Retinal pigment epithelial cell (primary cell): ENCODE measurements around the gene SLIT1.

ENCODE experiments used
- DNase-seq: peaks from one replicate; pipeline ENCODE4 v3.0.0-alpha.2; 2010; ENCODE audit warnings: low read depth
- H3K4me3 ChIP-seq: 2 replicates; pipeline ENCODE4 v1.5.1; 2011; ENCODE audit warnings: mild to moderate bottlenecking, low read length, control low read depth, moderate library complexity
- CTCF ChIP-seq: conservative IDR thresholded peaks from 2 replicates; pipeline ENCODE4 v1.5.1; 2011; ENCODE audit warnings: low read depth, low read length, control low read depth, inconsistent platforms

The SLIT1 gene

GRCh38 chr10:97050205-97050745, 135.5 kb downstream of the SLIT1 start:
- no peak for DNase-seq
- no peak overlapping the region for H3K4me3 ChIP-seq
- no peak for TF ChIP-seq CTCF

GRCh38 chr10:97049670-97050069, 136.1 kb downstream of the SLIT1 start:
- no peak for TF ChIP-seq CTCF
- H3K4me3 ChIP-seq = no peak overlapping the region
- DNase-seq = no peak

- H3K4me3 ChIP-seq = no peak overlapping the region
- TF ChIP-seq CTCF = no peak
- no peak for DNase-seq
Observed at GRCh38 chr10:97048649-97049427, 136.9 kb downstream of the SLIT1 start.

GRCh38 chr10:97047788-97048187, 138.0 kb downstream of the SLIT1 start:
- no peak overlapping the region for H3K4me3 ChIP-seq
- TF ChIP-seq CTCF = no peak
- no peak for DNase-seq

GRCh38 chr10:97047083-97047736, 138.5 kb downstream of the SLIT1 start:
- no peak for DNase-seq
- no peak for TF ChIP-seq CTCF
- no peak overlapping the region for H3K4me3 ChIP-seq

GRCh38 chr10:97046456-97047082, 139.2 kb downstream of the SLIT1 start:
- DNase-seq = no peak
- no peak for TF ChIP-seq CTCF
- no peak overlapping the region for H3K4me3 ChIP-seq
